HG02678 (cell line): ENCODE data around the gene SRD5A3.

Experiments used
- ATAC-seq: cut with Tn5 transposase; IDR thresholded peaks from one replicate; pipeline ENCODE4 v1.9.1; 2021; ENCODE audit warnings: mild to moderate bottlenecking, moderate library complexity; ENCODE audit not compliant: unreplicated experiment

SRD5A3 gene

GRCh38 chr4:55345980-55346850 lies at the start of gene SRD5A3:
SRD5A3 (plus strand) TSS chr4:55346242; CDS start chr4:55346337, 95 bp downstream.
- ATAC-seq: peak; percentile 93

GRCh38 chr4:55297346-55297745 lies 48.7 kb upstream of the SRD5A3 start:
- no peak for ATAC-seq

GRCh38 chr4:55303760-55304165 lies 42.3 kb upstream of the SRD5A3 start:
- no peak for ATAC-seq

- no peak for ATAC-seq
Measured at GRCh38 chr4:55304303-55304702, 41.7 kb upstream of the SRD5A3 start.

- no peak for ATAC-seq
Measured at GRCh38 chr4:55308071-55308470, 38.0 kb upstream of the SRD5A3 start.

- ATAC-seq: no peak
Measured at GRCh38 chr4:55311792-55312488, 34.1 kb upstream of the SRD5A3 start.

- peak; percentile 84 for ATAC-seq
Measured at GRCh38 chr4:55312489-55313101, 33.4 kb upstream of the SRD5A3 start.

- ATAC-seq: no peak
Measured at GRCh38 chr4:55314141-55314820, 31.8 kb upstream of the SRD5A3 start.

GRCh38 chr4:55318175-55319129 lies 27.6 kb upstream of the SRD5A3 start:
- ATAC-seq: no peak

- no peak for ATAC-seq
Measured at GRCh38 chr4:55321707-55322264, 24.3 kb upstream of the SRD5A3 start.

GRCh38 chr4:55323375-55323774 lies 22.7 kb upstream of the SRD5A3 start:
- ATAC-seq: no peak

- ATAC-seq: no peak
Measured at GRCh38 chr4:55326629-55327028, 19.4 kb upstream of the SRD5A3 start.

GRCh38 chr4:55329012-55329411 lies 17.0 kb upstream of the SRD5A3 start:
- no peak for ATAC-seq

- no peak for ATAC-seq
Measured at GRCh38 chr4:55330241-55330640, 15.8 kb upstream of the SRD5A3 start.

GRCh38 chr4:55336138-55337034 lies 9.7 kb upstream of the SRD5A3 start:
- ATAC-seq: no peak

GRCh38 chr4:55337944-55338343 lies 8.1 kb upstream of the SRD5A3 start:
- no peak for ATAC-seq

- ATAC-seq: no peak
Measured at GRCh38 chr4:55338486-55338885, 7.6 kb upstream of the SRD5A3 start.

- ATAC-seq: no peak
Measured at GRCh38 chr4:55340266-55340665, 5.8 kb upstream of the SRD5A3 start.

- no peak for ATAC-seq
Measured at GRCh38 chr4:55343887-55344286, 2.2 kb upstream of the SRD5A3 start.
